ENCODE measurements around the gene SAMD3. TPM values are rescaled to one million over a fixed set of nuclear protein-coding genes. Genes with fewer than 3 reads are reported as not detected.

The SAMD3 gene
- total and polyA plus RNA-seq, 2 of the 8 experiments (the other 6 are each of a cell fraction or from before 2014, with no cell fraction given): 1.8 to 1.9 TPM

GRCh38 chr6:130207979-130208649, 14.6 kb downstream of the SAMD3 start (continued):
- TF ChIP-seq CHD7 (IDR thresholded peaks at IDR 0.05; ENCODE audit: insufficient replicate concordance, low read length): no peak
- no peak for TF ChIP-seq CREB1 (IDR thresholded peaks at IDR 0.05)
- TF ChIP-seq ASH2L (IDR thresholded peaks at IDR 0.05; ENCODE audit: low read length): no peak
- TF ChIP-seq YY1 (IDR thresholded peaks at IDR 0.05; ENCODE audit: low read depth, low read length): no peak

Measured in H1 (cell line).